Right lobe of liver (tissue), 4 donors: ENCODE data around the gene ZSCAN30.

Experiments
- POLR2A ChIP-seq: fragments of 450-650 bp; IDR thresholded peaks from one replicate; pipeline ENCODE4 v1.6.1; 2017; ENCODE audit warnings: antibody characterized with exemption, mild to moderate bottlenecking
- TF ChIP-seq, protein P1 (sequence below), 4 donors: fragments of 200-600 bp in 3 of 4; fragments of 450-650 bp in 1 of 4; IDR thresholded peaks; one replicate each; pipeline versions ENCODE4 v1.5.1 to v1.8.0; 2016 to 2022; ENCODE audit warnings: antibody characterized with exemption in 4 of 4, mild to moderate bottlenecking in 2 of 4
- donor health status: DM: no; HTN: no; CAD: no.
- donor health status: DM: no; HTN: no; CAD: no.
- donor health status: DM: no; HTN: yes; CAD: no.

DNA sequence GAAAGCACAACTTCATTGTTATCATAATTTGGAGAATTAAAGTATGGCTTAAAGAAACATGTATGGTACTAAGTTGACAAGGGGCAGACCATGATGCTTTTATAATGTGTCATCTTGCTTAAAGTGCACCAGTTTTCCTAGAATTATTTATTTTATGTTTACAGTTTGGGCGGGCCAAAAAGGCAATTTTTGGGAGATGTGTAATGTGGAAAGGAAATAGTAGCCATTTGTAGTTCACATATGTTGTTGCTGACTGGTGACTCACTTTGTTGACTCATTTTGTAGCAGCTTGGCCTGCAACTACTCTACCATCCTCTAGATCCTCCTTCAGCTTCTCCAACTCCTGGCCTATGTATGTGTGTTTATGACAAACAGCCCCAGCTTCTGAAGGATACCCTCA is 7.7 kb downstream of the ZSCAN30 start:
- TF ChIP-seq, protein P1, sequence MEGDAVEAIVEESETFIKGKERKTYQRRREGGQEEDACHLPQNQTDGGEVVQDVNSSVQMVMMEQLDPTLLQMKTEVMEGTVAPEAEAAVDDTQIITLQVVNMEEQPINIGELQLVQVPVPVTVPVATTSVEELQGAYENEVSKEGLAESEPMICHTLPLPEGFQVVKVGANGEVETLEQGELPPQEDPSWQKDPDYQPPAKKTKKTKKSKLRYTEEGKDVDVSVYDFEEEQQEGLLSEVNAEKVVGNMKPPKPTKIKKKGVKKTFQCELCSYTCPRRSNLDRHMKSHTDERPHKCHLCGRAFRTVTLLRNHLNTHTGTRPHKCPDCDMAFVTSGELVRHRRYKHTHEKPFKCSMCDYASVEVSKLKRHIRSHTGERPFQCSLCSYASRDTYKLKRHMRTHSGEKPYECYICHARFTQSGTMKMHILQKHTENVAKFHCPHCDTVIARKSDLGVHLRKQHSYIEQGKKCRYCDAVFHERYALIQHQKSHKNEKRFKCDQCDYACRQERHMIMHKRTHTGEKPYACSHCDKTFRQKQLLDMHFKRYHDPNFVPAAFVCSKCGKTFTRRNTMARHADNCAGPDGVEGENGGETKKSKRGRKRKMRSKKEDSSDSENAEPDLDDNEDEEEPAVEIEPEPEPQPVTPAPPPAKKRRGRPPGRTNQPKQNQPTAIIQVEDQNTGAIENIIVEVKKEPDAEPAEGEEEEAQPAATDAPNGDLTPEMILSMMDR (IDR thresholded peaks at IDR 0.05) = no peak
- no peak for TF ChIP-seq POLR2A
